Activated CD4-positive, alpha-beta T cell treated with anti-CD3 and anti-CD28 coated beads, Interleukin-2, amount 50 U/mL, for 24 hours (primary cell): Measurements from ENCODE around the gene PLCL1.
A peak's percentile ranks its signal among the peaks of the same experiment; 100 is the strongest.

Experiments used
- DNase-seq, 2 donors: peaks; one replicate each; pipeline ENCODE4 v3.0.0-alpha.2; 2020; ENCODE audit warnings: low read depth in 1 of 2, low spot score in 1 of 2

Gene PLCL1

DNA sequence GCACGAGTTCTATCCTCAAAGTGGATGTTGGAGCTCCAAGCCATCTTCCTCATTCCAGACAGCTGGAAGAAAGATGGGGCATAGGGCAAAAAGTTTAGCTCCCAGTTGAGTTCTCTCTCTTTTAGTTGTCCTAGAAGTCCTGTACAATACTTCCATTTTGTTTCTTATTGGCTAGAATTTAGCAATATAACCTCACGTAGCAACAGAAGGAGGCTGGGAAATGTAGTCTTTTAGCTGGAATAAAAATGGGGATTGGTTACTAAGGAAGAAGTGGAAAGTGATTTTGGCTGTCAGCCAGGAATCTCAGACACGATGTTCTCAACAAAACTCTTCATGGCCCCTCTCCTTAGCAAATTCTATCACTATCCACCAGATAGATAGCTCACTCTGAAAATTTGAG is 79.9 kb downstream of the PLCL1 start:
- no peak for DNase-seq

GRCh38 chr2:197885126-197885525 is 80.7 kb downstream of the PLCL1 start:
- DNase-seq, result no peak

DNA sequence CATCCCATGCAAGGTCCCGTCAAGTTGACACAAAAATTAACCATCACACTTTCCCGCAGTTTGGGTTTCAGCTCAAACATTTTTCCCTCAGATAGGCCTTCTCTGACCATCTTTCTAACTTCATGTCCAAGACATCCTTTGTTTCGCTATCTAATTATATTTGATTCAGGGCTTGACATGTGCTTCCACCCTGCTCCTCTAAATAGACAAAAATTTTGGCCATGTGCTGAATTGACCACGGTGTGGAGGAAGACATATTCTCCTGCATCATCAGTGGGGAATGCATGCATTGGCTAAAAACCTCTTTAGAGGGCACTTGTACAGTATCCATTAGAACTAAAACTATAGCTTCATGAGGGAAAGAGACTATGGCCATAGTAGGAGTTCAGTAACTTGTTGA is 81.2 kb downstream of the PLCL1 start:
- no peak for DNase-seq

DNA sequence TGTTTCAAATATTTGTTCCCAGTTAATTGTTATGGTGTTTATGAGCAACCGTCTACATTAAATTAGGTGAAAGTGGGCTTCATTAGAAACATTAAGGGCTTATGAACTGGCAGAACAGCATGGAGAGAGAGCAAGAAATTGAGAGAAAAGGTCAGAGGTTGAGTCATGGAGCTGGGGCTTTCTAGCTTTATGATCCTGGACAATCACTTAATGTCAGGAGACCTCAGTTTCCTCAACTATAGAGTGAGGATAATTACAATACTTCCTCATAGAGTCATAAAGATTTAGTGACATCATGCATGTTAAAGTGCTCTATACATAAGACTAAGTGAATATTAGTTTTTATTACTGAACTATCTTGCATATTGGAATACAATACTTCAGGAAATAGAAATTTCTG is 83.9 kb downstream of the PLCL1 start:
- no peak for DNase-seq

GRCh38 chr2:197889041-197889440 is 84.6 kb downstream of the PLCL1 start:
- peak in 1 of 2 donors; percentile 62 for DNase-seq

DNA sequence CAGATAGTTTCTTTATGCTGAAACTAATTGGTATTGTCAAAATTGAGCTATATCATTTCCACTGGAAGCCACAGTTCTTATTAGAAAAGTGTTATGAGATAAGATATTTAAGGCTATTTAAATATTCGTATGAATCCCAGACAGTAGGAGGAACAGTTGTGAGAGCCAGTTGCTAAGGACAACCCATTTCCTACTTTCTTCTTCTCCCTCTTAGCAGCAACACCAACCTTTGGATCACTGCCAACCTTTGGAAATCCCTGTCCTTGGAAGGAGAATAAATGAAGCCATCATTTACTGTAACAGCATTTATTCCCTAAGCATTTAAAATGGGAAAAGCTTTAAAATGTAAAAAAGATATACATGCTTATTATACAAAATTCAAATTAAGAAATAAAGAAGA is 85.8 kb downstream of the PLCL1 start:
- no peak for DNase-seq

GRCh38 chr2:197891897-197892442 is 87.6 kb downstream of the PLCL1 start:
- DNase-seq, result no peak

- DNase-seq, result no peak
Measured at GRCh38 chr2:197893403-197894177, 89.2 kb downstream of the PLCL1 start.

- no peak for DNase-seq
Measured at GRCh38 chr2:197894751-197895274, 90.4 kb downstream of the PLCL1 start.

GRCh38 chr2:197897960-197898678 is 93.7 kb downstream of the PLCL1 start:
- DNase-seq, result no peak

DNA sequence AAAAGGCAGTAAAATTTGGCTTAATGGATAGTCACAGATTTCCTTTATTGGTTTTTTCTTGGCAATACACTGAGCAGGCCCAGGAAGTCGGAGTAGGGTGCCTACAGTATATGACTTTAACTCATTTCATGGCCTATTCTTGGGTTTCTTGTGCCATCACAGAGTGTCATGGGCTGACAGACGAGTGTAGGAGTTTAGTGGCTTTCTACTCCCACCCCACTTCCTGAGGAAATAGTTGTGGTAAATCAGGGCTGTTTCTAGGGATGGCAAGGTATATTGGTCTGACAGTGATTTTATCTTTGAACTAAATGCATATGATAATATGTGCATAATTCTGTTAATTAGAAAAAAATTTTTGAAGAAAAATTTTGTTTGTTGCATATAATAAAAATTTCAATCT is 100.1 kb downstream of the PLCL1 start:
- peak in 1 of 2 donors; percentile 37 for DNase-seq

DNA sequence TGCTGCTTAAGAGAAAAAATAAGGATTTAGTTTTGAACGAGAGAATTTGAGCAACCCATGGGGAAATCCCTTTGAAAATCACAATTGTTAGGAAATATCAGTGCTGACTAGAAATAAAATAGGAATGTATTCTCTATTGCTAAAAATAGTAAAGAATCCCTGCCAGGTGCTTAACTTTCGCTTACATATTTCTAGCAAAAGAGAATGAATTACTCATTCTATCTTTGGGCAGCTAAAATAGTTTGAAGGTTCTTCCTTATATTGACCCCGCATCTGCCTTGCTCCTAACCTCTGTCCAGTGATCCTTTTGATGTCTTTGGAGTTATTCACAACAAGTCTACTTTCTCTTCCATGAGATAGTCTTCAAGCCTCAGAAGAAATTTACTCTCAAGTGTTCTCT is 103.8 kb downstream of the PLCL1 start:
- no peak for DNase-seq

DNA sequence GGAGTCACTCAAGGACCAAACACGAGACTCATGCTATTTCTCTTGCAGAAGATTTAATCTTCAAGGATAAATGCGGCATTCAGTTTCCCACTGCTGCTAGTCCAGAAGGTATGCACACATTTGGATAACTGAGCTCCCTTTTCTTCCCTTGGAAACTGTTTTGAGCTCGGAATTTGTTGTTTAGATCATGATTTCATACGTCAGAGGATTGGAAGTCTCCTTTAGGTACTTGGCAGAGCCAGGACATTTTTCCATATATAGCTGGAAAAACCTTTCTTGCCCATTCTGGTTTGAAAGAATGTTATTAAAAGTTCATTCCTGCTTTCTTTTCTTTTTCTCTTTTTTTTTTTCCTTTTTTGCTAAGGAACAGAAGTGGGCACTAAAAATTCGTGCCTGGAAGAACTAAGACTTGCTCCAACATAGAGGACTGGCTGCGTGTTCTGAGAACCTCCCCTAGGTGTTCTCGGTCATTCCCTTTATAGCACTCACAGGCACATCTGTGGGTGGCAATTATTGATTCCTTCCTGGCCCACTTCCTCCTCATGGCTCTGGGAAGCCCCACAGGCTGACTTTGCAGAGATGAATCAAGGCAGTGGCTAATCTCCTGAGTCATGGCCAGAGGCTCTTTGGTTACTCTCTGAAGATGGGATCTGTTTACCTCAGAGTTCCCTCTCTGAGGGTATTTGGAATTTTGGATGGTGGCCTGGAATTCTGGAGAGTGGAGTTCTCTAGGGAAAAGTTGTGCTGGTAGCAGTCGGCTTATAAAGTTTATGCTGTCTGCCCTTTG is 104.8 kb downstream of the PLCL1 start:
- no peak for DNase-seq

- no peak for DNase-seq
Measured at GRCh38 chr2:197911667-197912066, 107.3 kb downstream of the PLCL1 start.

DNA sequence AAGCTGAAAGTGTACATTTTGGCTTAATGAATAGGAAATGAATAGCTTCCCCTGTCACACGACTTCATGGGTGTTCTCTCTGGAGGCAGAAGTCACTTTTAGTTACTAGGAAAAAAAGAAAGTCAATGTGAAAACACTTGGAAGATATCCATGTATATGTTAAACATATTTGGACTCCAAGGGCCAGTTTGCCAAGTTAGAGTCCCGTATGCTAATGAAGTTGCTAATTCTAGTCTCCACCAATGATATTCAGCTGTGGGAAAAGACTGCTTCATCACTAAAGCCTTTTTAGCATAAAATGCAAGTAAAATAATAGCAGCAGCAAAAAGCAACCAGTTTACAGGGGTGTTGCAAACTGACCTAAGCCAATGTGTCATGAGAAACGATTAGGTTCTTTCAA is 108.7 kb downstream of the PLCL1 start:
- DNase-seq, result no peak

DNA sequence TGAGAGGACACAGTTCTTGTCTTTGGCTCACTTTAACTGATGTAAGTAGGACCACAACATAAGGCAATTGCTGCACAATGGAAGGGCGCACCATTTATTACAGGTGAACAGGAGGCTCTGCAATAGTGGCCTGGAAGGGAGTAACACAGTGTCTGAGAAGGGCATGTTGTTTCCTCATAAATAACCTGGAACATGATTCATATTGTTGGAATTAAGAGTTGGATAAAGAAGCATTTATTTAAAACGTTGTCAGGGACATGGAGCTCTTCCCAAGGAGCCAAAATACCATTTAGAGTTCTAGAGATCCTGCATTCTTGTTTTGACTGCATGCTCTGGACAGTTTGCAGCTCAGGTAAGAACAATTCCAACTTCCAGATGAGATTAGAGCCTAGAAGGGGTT is 110.4 kb downstream of the PLCL1 start:
- no peak for DNase-seq

DNA sequence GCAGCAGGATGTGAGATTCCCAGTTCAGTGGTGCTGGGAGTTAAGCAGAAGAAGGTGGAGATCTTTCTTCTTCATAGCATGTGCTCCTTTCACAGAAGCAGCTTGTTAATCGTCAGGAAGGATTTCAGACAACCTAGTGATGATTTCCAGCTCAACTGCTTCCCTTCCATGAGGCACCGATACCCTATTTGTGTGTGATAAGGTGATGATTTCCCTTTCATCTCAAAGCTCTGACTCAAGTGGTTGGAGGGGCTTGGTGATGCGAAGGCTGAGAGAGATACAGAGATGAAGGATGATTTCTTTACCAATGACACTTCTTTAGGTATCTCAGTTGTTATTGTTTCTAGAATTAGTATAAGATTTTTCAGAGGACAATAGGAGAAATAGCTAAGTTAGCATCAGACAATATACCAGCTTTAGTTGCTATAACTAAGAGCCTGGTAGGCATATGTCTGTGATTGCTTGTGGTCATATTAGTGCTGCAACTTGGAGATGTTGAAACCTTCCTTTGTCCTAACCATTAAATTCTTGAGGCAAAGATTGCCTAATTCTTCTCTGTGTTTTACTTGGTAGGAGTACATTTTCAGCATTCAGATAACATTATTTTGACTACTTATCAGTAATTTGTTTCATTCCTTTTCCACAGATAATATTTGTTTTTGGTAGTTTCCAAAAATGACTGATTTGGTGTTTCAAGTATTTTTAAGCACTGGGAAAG is 111.3 kb downstream of the PLCL1 start:
- no peak for DNase-seq

DNA sequence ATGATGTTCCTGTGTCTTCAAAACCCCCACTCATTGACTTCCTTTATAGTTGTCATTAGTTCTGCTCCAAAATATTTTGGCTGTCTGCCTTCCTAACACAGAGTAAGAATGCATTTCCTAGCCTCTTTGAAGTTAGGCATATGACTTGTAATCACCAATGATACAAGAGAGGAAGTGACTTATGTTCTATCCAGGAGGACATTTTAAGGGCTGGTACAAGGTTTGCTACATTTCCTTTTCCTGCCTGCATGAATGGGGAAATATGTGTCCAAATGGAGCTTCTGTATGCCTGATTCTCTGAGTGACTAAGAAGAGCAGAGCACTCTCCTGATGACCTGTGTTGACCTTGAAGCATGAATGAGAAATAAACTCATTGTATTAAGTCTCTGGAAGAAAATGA is 115.1 kb downstream of the PLCL1 start:
- no peak for DNase-seq

DNA sequence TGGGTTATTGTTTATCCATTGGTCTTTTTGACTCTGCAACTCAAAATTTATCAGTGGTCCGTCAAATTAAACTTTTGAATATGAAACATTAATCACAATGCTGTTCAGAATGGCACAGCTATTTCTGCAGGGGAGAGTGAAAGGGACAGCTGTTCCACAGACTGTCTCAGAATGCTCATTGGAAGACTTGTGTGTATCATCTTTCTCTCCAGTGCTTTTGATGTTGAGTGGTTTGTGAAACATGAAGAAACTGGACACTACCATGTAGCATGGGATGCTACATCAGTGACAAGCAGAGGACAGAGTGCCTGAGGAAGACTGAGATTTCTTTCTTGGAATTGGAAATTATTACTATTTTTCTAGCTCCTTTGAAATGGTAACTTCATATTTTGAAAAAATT is 115.7 kb downstream of the PLCL1 start:
- no peak for DNase-seq

DNA sequence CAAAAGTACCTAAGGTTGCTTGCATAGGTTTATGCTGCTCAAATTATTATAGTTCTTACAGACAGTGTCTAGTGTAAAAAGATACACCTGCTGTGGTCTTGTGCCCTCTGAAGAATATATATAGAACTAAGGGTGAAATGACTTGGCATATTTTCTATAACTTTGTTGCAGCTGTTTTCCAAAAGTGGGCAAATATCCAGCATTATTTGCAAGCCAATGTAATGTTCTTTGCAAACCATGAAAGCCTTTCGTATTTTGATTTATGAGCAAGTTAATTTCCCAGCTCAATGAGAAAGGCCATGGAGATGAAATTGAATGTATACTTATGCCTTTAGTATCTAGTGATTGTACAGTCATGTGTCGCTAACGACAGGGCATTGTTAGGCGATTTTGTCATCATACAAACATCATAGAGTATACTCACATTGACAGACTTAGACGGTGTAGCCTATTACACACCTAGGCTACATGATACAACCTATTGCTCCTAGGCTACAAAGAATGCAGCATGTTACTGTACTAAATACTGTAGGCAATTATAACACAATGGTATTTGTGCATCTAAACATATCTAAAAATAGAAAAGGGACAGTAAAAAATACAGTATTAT is 116.3 kb downstream of the PLCL1 start:
- no peak for DNase-seq
